Upper lobe of left lung (tissue), 4 donors: Measurements from ENCODE around the gene SLC30A9.

Experiments
- CTCF ChIP-seq, 6 experiments: fragments of 450-650 bp in 4 of 6; fragments of 200-600 bp in 2 of 6; sonication (generic) in 2 of 6; IDR thresholded peaks; one replicate each; pipeline ENCODE4 v1.5.1; 2016 to 2019; ENCODE audit warnings: antibody characterized with exemption in 6 of 6
- POLR2AphosphoS5 ChIP-seq, 2 donors: sonication (generic); formaldehyde crosslinking; IDR thresholded peaks; one replicate each; pipeline ENCODE4 v1.5.1; 2017; ENCODE audit warnings: antibody characterized with exemption in 2 of 2

- TF ChIP-seq CTCF (IDR thresholded peaks at IDR 0.05) (no peak), POLR2AphosphoS5 (IDR thresholded peaks at IDR 0.05) (no peak)
Measured at GRCh38 chr4:42078184-42078801, 88.0 kb downstream of the SLC30A9 start.
